Measurements from ENCODE around the gene ALG12.

GRCh38 chr22:49927483-49928184, 9.4 kb upstream of the ALG12 start:
- TF ChIP-seq ZNF432 (CRISPR knock-in tag; IDR thresholded peaks at IDR 0.05; ENCODE audit: borderline replicate concordance), result no peak
- TF ChIP-seq CTCF (CRISPR knock-in tag; IDR thresholded peaks at IDR 0.05), result no peak
- no peak for TF ChIP-seq HOXA7 (CRISPR knock-in tag; IDR thresholded peaks at IDR 0.05)
- no peak for TF ChIP-seq SALL2 (CRISPR knock-in tag; IDR thresholded peaks at IDR 0.05)
- no peak for TF ChIP-seq ZFP37 (CRISPR knock-in tag; IDR thresholded peaks at IDR 0.05; ENCODE audit: borderline replicate concordance)
- TF ChIP-seq HNRNPK (IDR thresholded peaks at IDR 0.05; ENCODE audit: low read depth, low read length, poor library complexity, severe bottlenecking), result no peak
- no peak for TF ChIP-seq ARNT (IDR thresholded peaks at IDR 0.05)
- TF ChIP-seq ETV5 (CRISPR knock-in tag; IDR thresholded peaks at IDR 0.05; ENCODE audit: borderline replicate concordance), result no peak
- no peak for TF ChIP-seq ZNF792 (CRISPR knock-in tag; IDR thresholded peaks at IDR 0.05)
- TF ChIP-seq ZNF639 (CRISPR knock-in tag; conservative IDR thresholded peaks at IDR 0.05), result no peak
- no peak for TF ChIP-seq BATF2 (CRISPR knock-in tag; IDR thresholded peaks at IDR 0.05)
- no peak for TF ChIP-seq POLR2A (IDR thresholded peaks at IDR 0.05; ENCODE audit: insufficient read depth in 1 of 2, low read depth in 2 of 2, low read length in 2 of 2)
- TF ChIP-seq ZFP91 (CRISPR knock-in tag; IDR thresholded peaks at IDR 0.05; ENCODE audit: borderline replicate concordance), result no peak
- no peak for TF ChIP-seq USF2 (IDR thresholded peaks at IDR 0.05; ENCODE audit: low read depth, low read length)
- TF ChIP-seq USF2 (CRISPR knock-in tag; IDR thresholded peaks at IDR 0.05; ENCODE audit: borderline replicate concordance), result no peak
